H1 (cell line): Measurements from ENCODE around the gene FIS1. TPM values are rescaled to one million over a fixed set of nuclear protein-coding genes. Genes with fewer than 3 reads are reported as not detected.

Experiments
- polyA plus RNA-seq, 7 experiments: library from polyadenylated mRNA; depleted of rRNA in 3 of 7; stranded (reverse) in 5 of 7; unstranded in 2 of 7; fragments of >200 nt in 5 of 7; fragments of 200-250 nt in 2 of 7; gene quantifications; 1 replicate in 5 of 7; 2 replicates in 1 of 7; 4 replicates in 1 of 7; pipeline versions ENCODE4 v1.2.1 to v1.2.3, GENCODE V29; 2011 to 2013; ENCODE audit warnings: missing spikeins in 2 of 7, mixed read lengths in 2 of 7
- small RNA-seq: library from polyadenylated mRNA; stranded (forward); fragments of <200 nt; extraction: miRNeasy Mini kit (QIAGEN cat#:217004); gene quantifications from one replicate; pipeline ENCODE3, GENCODE V24; 2013; ENCODE audit not compliant: insufficient read depth
- total RNA-seq: library from RNA; stranded (reverse); fragmentation: NEBNext Ultra II Directional; extraction: Animal tissue kit (Norgen Biotek cat#: 25700); gene quantifications from 2 replicates; pipeline ENCODE4 v1.2.1, GENCODE V29; 2021

Gene FIS1
- total and polyA plus RNA-seq, 2 of the 8 experiments (the other 6 are each of a cell fraction or from before 2014, with no cell fraction given): 128 to 195 TPM

Small RNA genes lying within 50 kb of the gene (small RNA-seq; reads per million reads assigned to genes)
- gene RNU6-1104P: not detected

Other genes starting within 250 kb of the FIS1 start
- gene MUC17, start 225.0 kb downstream of the FIS1 start, total RNA-seq: not detected in 2 replicates
- gene MUC17, start 225.0 kb downstream of the FIS1 start, polyA plus RNA-seq (2011; rRNA removed): 0.02 TPM in 2 replicates
- 17.5 and 18.8 TPM in 2 replicates for gene TRIM56, start 159.6 kb downstream of the FIS1 start, total RNA-seq
- 2.0 and 3.4 TPM in 2 replicates for gene TRIM56, start 159.6 kb downstream of the FIS1 start, polyA plus RNA-seq (2011; rRNA removed)
- 5.6 and 6.8 TPM in 2 replicates for gene SERPINE1, start 118.0 kb downstream of the FIS1 start, total RNA-seq
- 3.7 and 3.8 TPM in 2 replicates for gene SERPINE1, start 118.0 kb downstream of the FIS1 start, polyA plus RNA-seq (2011; rRNA removed)
- 56.0 and 56.1 TPM in 2 replicates for gene AP1S1, start 90.6 kb downstream of the FIS1 start, total RNA-seq
- 59.3 and 72.3 TPM in 2 replicates for gene AP1S1, start 90.6 kb downstream of the FIS1 start, polyA plus RNA-seq (2011; rRNA removed)
- gene VGF, start 79.5 kb downstream of the FIS1 start, total RNA-seq: 7.0 and 7.4 TPM in 2 replicates
- gene VGF, start 79.5 kb downstream of the FIS1 start, polyA plus RNA-seq (2011; rRNA removed): 1.6 and 3.0 TPM in 2 replicates
- 0.84 and 1.0 TPM in 2 replicates for gene NAT16, start 64.8 kb downstream of the FIS1 start, total RNA-seq
- gene NAT16, start 64.8 kb downstream of the FIS1 start, polyA plus RNA-seq (2011; rRNA removed): 0.26 and 0.47 TPM in 2 replicates
- 0.82 TPM in 1 of 2 replicates, not detected in the other for gene MOGAT3, start 44.0 kb downstream of the FIS1 start, total RNA-seq
- 0.21 and 0.58 TPM in 2 replicates for gene MOGAT3, start 44.0 kb downstream of the FIS1 start, polyA plus RNA-seq (2011; rRNA removed)
- gene PLOD3, start 27.5 kb downstream of the FIS1 start, total RNA-seq: 43.1 and 47.2 TPM in 2 replicates
- gene PLOD3, start 27.5 kb downstream of the FIS1 start, polyA plus RNA-seq (2011; rRNA removed): 28.4 and 57.0 TPM in 2 replicates
- 59.9 and 61.7 TPM in 2 replicates for gene ZNHIT1, start 26.9 kb downstream of the FIS1 start, total RNA-seq
- gene ZNHIT1, start 26.9 kb downstream of the FIS1 start, polyA plus RNA-seq (2011; rRNA removed): 38.2 and 48.9 TPM in 2 replicates
- 5.5 and 5.9 TPM in 2 replicates for gene CLDN15, start 7.3 kb downstream of the FIS1 start, total RNA-seq
- gene CLDN15, start 7.3 kb downstream of the FIS1 start, polyA plus RNA-seq (2011; rRNA removed): 7.6 and 11.1 TPM in 2 replicates
- gene IFT22, start 76.7 kb upstream of the FIS1 start, total RNA-seq: 17.7 and 17.8 TPM in 2 replicates
- 12.5 and 18.9 TPM in 2 replicates for gene IFT22, start 76.7 kb upstream of the FIS1 start, polyA plus RNA-seq (2011; rRNA removed)
- 68.8 and 71.4 TPM in 2 replicates for gene COL26A1, start 117.8 kb upstream of the FIS1 start, total RNA-seq
- 51.1 and 68.1 TPM in 2 replicates for gene COL26A1, start 117.8 kb upstream of the FIS1 start, polyA plus RNA-seq (2011; rRNA removed)